CD4-positive, alpha-beta T cell treated with Interleukin-2 at 100 ng/mL for 4 hours (primary cell): ENCODE data around the gene CBFA2T2.
"Not testable (repeated sequence)": the region's sequence is repeated elsewhere in the genome, so short reads cannot be mapped to it uniquely, and the experiment has no call there.

ENCODE experiments used
- DNase-seq: peaks from one replicate; pipeline ENCODE4 v3.0.0-alpha.2; 2020; ENCODE audit warnings: low spot score

Gene CBFA2T2

DNA sequence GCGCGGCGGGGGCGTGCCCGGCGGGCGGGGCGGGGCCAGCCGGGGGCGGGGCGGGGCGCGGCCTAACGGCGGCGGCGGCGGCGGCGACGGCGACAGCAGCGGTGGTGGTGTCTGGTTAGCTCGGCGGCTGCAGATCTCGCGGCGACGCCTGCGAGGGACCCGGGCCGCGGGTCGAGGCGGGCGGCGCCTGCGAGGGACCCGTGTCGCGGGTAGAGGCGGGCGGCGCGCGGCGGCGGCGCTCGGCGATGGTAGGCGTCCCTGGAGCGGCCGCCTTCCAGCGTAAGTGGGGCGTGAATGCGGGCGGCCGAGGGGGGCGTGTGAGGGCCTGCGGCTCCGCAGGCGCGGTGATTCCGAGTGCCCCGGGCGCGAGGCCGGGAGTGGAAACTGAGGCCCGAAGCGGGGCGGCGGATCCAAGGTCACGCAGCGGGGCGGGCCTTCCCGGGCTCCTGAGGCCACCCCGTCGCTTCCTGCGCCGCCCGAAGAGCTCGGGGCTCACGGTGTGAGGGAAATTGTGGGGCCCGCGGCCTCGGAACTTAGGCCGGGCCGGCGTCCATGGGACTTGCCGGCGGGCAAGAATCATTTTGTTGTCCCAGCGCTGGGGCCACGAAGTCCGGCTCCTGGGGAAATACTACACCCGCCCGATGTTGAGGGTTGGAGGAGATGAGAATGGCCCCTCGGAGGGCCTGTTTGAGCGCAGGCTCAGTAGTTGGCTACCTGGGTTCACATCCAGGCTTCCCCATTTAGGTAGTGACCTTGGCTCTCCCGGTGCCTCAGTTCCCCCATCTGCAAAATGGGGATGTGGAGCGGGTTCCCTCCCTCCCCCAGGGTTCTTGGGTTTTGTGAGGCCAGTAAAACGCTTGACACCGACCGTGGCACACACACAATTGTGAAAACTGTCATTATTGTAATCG, at the start of gene CBFA2T2:
Gene CBFA2T2, plus strand, starts transcription at position 74 of the 911 bp plus-strand sequence. Its CDS starts 172 bp downstream, at position 246.
- DNase-seq = no peak

DNA sequence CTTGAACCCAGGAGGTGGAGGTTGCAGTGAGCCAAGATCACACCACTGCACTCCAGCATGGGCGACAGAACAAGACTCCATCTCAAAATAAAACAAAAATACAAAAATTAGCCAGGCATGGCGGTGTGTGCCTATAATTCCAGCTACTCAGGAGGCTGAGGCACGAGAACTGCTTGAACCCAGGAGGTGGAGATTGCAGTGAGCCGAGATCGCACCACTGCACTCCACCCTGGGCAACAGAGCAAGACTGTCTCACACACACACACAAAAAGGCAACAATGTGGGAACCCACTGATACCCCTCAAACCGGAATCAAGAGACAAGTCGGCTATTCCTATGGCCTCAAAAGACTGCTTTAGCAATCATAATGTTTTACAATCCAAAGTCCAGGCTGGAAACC, 49.3 kb upstream of the CBFA2T2 start:
- DNase-seq = not testable (repeated sequence)

DNA sequence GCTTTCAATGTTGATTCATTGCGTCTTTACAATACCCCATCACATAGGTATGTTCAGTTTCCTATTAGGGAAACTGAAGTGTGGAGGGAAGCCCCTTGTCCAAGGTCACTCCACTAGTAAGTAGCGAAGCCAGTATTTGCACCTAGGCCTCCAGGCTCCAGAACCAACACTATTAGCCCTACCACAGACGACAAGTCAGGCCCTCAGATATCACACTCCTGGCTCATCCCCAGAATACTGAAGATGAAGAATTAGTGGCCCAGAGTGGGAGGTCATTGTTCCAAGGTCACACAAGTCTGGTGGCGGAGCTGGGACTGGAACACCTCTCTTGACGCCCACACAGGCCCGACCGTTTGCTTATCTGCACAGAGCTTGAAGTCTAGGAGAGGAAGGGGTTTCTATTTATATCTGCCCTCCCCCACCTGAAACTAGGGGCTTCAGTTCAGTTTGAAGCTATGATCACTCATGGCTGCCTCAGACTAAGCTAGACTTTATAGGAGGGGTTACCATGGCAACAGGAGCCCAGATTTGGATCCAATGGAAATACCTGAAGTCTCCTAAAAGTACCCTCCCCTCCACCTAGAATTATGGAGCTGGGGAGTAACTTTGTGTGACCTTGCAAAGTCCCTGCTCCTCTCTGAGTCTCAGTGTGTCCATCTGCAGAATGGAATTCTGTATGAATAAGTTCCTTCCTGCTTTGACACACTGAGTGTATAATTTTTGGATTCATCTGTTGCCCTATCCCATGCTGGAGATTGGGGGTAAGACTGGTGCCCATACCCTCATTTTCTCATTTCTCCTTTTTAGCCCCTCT, 48.5 kb upstream of the CBFA2T2 start:
- no peak for DNase-seq

DNA sequence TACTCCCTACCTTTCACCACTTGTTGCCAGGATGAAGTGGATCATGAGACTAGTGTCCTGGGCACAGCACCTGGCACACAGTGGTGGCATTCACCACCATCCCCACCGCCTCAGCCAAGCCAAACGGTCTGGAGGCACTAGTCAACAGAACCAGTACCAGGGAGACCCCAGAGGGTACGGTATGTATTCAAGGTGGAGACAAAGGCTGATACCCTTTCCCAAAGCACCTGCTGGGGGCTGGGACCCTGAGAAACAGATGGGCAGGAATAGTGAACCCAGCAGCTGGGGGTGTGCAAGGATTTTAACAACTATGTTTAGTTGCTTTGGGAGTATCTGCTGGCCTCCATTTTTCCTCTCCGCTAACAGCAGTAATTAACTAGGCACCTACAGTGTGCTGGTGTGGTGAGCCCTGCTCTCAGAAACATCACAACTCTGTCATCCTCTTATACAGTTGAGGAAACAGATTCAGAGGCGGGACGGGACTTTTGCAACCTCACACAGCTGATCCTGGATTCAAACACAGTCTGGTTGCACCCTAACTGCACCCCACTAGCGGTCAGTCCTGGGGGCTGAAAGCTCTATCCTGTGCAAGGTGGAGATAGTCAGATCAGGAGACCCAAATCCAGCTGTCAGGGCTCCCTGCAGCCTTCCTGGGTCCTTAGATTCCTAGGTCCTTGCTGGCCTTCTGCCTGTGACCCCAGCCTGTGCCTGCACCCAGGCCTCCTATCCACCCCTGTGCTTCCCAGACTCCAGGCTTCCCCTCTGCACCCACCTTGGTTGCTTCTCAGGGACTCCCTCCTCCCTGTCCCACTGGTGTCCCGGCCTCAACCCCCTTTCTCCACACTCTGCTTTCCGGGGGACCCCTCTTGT, 47.5 kb upstream of the CBFA2T2 start:
- DNase-seq = no peak

DNA sequence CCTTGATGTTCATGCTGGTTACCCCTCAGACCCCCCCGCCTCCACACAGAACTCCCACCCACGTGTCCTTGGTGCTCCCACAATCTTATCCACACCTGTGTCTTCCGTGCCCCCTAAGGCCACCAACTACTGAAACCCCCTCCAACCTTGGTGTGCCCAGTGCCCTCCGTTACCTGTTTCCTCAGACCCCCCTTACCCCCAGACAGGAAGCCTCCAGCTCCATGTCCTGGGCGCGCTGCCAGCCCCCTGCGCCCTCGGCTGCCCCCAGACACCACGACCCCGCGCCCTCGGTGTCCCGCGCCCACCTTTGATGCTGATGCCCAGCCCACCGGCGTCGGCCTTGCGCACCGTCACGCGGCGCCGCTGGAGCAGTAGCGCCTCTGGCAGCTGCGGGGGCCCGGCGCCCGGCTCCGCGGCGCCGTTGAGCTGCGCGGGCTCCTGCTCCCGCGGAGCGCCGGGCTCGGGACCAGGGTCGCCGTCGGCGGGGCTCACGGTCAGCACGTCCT, 46.8 kb upstream of the CBFA2T2 start:
- DNase-seq = no peak

DNA sequence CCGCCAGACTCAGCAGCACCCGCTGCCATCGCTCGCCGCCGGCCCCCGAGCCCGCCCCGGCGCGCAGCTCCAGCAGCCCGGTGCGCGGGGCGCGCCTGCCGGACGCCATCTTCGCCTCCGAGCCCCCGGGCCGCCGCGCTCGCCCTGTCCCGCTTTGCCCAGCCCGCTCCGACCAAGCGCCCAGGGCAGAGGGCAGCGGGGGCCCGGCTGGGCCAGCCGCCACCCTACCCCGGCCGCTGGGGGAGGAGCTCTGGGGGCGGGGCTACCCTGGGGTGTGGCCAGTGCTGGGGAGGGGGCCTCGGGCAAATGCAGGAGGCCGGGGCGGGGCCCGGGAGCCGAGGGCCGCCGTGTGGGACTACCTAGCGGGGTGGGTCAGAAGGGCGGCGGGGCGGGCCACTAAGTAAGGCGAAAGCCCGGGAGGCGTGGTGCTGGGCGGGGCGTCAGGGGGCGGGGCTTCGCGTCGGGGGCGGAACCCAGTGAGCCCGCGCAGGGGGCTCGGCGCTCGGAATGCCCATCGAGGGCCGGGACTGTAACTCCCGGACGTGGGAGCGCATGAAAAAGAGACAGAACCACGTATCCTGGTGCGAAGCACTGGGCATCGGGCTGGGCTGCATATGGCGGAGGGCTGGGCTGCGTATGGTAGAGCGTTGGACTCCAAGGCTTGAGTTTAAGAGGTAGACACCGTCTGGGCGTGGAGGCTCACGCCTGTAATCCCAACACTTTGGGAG, 46.2 kb upstream of the CBFA2T2 start, which contains the start of gene SNTA1:
Gene SNTA1, minus strand, starts transcription at position 252 of the 728 bp plus-strand sequence. Its CDS starts 143 bp downstream, at position 109.
- peak; percentile 93 for DNase-seq

DNA sequence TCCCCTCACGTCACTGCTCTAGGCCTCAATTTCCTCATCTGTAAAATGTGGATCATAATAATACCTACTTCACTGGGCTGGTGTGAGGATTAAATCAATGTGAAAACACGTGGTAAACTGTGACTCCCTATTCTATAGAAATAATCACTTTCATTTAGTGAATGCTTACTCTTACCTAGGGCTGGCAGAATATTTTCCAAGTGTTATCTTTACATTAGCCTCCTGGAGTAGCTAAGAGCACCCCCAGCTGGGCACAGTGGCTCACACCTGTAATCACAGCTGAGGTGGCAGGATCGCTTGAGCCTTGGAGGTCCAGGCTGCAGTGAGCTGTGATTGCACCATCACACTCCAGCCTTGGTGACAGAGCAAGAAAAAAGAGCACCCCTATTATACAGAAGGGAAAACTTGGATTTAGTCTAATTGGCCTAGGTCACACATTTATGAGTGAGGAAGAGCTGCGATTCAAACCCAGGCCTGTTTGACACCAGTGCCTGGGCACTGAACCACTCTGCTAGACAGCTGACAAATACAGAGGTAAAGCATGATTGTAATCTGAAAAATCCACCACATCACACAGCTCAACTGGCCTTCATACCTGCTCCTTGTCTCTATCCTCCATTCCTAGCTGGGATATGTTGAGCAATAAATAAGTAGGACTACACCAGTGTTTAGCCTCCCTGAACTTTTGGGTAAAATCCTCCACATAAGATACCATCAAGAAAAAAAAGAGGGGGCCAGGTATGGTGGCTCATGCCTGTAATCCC, 44.9 kb upstream of the CBFA2T2 start:
- peak; percentile 35 for DNase-seq

DNA sequence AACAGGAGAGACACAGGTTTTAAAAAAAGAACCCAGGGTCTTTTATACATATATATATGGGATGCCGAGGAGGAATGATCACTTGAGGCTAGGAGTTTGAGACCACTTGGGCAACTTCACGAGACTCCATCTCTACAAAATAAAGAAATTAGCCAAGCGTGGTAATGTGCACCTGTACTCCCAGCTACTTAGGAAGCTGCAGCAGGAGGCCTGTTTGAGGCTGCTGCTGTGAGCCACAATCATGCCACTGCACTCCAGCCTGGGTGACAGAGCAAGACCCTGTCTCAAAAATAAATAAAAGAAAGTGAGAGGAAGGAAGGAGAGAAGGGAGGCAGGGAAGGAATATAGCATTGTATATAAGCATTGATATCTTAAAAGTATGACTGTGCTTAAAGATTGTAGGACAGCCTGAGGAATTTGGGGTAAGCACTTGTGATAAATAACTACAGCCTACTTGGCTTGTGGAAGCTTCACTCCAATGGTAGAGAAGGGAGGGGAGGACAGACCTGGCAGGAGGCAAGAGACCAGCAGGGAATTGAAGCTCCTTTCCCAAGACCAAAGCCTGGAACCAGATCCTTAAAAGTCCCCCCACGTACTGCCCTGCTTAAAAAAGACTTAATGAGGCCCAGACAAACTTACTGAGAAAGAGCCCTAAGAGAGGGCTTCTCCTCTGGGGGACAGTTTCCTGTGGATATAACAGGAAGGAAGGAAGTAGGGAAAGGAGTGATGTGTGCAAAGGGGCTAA, 43.8 kb upstream of the CBFA2T2 start:
- DNase-seq = no peak

DNA sequence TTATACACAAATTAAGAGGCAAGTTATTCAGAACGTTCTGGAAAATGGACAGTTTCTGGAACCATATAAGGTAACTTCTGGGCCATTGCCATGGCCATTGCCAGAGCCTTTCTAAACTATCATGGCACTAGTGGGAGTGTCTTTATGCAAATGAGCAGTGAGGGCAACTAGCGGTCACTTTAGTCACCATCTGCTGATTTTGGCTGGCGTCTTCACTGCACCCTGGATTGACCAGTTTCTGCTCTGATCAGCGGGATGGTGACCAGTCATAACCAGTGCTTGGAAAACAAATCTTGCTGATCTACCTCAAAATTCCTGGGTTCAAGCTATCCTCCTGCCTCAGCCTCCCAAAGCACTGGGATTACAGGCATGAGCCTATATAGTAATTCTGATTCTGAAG, 39.0 kb upstream of the CBFA2T2 start:
- DNase-seq = no peak

DNA sequence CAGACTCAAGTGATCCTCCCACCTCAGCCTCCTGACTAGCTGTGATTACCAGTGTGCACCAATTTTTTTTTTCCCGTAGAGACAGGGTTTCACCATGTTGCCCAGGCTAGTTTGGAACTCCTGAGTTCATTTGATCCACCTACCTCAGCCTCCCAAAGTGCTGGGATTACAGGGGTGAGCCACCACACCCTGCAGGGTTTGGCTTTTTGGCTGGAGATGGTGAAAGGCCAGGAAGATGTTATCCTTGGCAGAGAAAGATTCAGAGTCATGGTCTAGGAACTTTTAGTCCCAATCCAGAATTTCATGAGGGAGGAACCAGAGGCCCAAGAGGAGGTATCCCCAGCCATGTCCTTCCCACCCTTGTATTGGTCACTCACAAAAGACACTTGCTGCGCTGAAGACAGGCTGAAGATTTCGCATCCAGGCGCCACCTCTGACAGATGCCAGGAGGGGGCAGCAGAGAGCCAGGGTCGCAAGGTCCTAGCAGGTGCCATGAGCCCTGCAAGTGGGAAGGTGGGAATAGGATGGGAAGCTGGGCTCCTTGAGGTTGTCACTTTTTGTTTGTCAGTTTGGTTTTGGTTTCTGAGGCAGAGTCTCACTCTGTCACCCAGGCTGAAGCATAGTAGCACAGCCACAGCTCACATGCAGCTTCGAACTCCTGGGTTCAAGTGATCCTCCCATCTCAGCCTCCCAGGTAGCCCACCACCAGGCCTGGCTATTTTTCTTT, 32.8 kb upstream of the CBFA2T2 start:
- DNase-seq = peak; percentile 83

DNA sequence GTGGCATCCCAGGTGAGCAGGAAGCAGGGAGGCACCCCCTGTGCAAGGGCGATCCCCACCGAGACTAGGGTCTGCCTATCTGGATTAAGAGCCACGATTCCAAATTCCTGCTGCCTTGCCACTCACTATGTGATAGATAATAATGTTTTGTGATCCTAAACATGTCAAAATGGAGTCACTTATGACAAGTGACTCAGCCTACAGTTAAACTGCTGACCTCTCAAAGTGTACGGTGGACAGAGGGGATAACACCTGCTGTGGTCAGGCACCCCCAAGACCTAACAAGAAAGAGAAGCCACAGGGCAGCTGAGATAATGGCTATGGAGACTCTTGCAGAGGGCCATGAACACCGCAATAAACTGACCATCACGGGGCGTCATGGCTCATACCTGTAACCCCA, 30.3 kb upstream of the CBFA2T2 start:
- no peak for DNase-seq

DNA sequence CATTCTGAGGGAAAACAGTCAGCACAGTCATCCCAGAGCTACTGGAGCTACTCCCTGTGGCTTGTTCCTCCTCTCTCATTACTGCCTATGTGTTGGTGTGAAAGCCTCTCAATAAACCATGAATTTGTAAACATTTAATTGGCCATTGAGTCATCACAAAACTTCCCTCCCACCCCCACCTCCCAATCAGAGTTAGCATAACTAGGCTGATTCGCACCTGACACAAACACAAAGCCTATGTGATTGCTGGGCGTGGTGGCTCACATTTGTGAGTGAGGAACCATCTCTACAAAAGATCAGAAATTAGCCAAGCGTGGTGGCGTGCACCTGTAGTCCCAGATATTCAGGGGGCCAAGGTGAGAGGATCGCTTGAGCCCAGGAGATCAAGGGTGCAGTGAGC, 29.2 kb upstream of the CBFA2T2 start:
- DNase-seq = no peak

DNA sequence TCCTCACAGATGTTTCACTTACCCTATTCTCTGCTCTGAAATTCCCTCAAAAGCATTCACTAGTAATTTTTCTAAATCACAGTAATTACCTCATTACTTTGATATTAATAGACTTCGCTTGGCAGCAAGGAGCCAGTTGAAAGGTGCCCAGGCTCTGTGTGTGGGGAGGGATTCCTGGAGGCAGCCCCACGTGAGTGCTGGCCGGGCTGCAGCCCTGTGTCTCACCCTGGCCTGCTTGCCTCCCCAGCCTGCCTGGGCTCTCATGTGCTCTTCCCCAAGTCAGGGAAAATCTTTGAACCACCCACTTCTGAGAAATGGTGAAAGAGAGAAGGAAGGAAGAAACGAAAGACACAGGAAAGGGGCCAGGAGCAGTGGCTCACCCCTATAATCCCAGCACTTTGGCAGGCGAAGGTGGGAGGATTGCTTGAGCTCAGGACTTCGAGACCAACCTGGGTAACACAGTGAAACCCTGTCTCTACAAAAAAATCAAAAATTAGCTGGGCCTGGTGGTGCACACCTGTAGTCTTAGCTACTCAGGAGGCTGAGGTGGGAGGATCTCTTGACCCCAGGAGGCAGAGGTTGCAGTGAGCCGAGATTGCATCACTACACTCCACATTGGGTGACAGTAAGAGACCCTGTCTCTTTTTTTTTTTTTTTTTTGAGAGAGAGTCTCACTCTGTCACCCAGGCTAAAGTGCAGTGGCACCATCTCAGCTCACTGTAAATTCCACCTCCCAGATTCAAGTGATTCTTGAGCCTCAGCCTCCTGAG, 26.4 kb upstream of the CBFA2T2 start:
- DNase-seq = no peak

DNA sequence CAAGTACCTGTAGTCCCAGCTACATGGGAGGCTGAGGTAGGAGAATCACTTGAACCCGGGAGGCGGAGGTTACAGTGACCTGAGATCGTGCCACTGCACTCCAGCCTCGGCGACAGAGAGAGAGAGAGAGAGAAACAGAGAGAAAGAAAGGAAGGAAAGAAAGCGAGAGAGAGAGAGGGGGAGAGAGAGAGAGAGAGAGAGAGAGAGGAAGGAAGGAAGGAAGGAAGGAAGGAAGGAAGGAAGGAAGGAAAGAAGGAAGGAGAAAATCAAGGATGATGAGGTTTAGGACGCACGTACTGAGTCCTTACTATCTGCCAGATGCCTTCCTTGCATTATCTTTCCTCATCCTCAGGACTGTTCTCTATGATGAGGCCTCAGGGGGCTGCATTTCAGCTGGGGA, 25.1 kb upstream of the CBFA2T2 start:
- not testable (repeated sequence) for DNase-seq

DNA sequence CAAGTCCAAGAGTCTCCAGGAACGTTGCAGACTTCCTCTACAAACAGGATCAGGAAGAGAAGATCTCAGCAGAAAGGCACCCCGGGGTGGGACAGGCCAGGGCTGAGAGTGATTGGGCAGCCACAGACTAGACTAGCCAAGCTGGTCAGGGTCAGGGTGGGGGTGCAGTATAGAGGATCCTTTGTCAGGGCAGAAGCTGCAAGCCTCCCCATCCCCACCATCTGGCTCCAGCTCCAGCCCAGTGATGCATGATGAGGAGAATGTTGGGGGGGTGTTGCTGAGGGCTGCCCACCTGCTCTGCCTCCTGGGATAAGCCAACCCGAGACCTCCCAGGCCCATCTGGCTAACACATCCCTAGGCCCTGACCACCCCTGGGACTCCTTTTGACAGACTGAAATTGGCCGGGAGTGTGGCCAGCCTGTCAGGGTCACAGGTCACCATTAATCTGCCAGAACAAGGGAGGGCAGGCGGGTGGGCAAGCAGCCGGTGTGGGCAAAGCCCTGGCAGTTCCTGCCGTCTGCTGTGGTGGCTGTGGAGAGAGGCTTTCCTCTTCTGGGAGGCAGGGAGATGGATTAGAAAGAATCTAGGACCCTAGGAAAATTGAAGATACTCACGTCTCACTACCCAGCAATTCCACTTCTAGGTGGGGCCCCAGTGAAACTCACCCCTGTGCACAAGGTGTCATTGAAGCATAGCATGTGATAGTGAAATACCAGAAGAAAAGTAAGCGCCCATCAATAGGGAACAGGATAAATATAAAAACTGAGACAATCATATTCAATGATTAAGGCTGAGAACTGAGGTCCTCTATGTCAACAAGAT, 24.2 kb upstream of the CBFA2T2 start:
- no peak for DNase-seq

DNA sequence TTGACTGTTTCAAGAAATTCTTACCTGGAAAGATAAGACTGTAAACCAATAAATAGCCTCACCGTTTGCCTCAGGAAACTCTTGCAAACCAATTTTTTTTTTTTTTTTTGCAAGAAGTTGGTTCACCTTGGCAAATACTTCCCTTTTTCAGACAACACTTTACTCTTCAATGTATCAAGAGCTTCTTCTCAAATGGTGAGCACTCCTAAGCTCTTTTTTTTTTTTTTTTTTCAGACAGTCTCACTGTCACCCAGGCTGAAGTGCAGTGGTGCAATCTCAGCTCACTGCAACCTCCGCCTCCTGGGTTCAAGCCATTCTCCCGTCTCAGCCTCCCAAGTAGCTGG, 23.6 kb upstream of the CBFA2T2 start:
- no peak for DNase-seq

DNA sequence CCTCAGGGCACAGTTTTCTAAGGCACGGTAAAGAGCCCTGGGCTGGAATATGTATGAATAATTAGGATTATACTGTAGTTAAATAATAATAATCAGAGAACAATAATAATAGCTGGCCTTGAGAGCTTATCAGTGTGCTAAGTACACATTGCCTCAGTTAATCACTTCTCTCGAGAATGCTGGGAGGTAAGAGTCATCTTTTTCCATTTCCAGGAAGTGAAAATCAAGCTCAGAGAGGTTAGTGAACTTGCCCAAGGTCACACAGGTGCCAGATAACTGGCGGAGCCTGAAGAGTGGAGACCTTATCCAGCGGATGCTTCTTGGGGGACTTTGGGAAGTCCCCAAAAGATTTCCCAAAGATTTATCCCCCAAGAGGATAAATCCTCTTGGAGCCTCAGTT, 19.4 kb upstream of the CBFA2T2 start:
- DNase-seq = no peak
